Activated gamma-delta T cell treated with Interleukin-2 at 50 U/mL for 16 hours (primary cell): ENCODE measurements around the gene TCTA.

Experiments used
- DNase-seq: peaks from one replicate; pipeline ENCODE4 v3.0.0-alpha.2; 2020

Gene TCTA

DNA sequence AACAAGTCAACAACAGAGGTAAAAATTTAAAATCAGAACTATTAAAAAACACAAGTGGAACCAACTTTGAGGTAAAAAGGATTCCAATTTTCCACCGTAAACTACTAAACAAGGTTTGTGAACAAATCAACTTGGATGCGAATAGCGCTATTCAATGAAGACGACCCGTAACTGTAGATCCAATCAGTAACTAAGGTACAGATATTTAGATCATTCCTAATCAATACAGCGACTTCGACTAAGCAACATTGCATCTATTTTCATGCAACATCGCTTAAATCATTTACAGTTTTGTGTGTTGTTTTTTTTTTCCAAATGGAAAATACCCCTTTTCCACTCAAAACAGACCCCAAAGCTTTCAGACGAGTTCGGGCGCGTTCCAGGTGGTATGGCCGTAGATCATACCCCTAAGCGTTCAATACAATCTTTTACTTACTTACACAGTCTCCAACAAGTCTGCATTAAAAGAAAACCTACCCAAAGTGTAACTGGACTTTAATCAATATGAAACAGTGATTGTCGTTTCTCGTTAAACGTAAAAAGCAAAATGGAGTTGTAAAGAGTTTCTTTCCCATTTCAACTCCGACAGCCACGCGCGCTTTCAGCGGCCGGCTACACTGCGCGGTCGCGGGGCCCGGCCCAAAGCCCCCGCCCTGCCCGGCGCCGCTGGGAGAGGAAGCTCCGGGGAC, 1.2 kb upstream of the TCTA start:
- DNase-seq, result no peak

DNA sequence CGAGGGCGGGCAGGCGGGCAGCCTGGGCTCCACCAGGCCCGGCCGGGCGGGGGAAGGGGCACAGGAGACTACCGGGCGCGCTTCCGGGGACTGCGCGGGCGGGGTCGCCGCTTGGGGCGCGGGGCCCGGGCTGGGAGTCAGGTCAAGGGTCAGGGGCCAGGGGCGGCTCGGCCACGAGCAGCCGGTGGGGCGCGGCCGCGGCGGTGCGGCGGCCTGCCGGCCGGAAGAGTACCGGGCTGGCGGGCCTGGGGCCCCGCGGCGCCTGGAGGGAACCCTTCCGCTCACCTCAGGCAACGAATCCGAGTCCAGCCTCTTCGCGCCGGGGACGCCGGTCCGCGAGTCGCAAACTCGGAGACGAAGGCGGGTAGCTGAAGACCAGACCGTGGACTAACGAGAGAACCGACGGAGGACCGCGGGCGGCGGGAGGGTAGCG, 672 bp upstream of the TCTA start:
- peak; percentile 41 for DNase-seq

DNA sequence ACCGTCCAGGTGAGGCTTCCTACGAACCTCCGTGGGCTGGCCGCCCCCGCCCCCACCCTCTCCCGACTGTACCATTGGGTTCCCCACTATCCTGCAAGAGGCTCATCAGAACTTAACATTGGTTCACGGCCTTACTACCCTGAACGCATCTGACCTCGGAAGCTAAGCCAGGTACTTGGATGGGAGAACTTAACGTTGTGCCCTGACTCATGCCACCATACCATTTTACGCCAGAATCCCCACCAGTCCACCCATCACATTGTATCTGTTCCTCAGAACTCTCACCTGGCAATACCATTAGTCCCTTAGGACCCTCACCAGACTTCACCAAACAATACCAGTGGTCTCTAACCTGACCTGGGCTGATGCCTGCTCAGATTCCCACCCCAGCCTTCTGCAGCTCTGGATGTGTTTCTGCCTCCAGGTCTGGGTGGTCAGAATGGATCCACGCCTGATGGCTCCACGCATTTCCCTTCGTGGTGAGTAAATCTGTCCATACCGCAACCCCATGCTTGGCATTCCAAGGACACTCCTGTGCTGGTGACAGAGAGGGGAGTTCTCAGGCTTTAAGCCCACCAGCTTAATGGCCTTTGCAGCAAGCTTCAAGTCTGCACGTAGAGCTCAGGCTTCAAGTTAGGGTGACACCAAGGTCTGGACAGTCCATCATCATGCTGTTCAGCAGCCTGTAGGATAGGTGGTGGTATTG, 562 bp downstream of the TCTA start:
- DNase-seq, result no peak

DNA sequence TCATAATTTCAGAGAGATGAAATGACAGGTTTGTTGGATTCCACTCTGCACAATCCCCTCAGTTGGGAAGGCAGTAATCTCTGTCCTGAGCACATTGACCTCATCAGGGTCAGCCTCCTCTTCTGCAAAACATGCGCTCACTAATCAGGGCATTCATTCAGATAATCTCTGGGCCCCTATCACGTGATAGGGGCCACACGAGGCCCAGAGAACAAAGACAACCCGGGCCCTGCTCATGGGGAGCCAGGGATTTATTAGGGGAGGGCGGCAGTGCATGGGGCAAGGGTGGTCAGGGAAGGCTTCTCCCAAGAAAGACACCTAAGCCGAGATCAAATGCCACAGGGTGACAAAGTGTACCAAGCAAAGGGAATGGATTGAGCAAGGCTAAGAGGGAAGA, 1.1 kb downstream of the TCTA start:
- no peak for DNase-seq

DNA sequence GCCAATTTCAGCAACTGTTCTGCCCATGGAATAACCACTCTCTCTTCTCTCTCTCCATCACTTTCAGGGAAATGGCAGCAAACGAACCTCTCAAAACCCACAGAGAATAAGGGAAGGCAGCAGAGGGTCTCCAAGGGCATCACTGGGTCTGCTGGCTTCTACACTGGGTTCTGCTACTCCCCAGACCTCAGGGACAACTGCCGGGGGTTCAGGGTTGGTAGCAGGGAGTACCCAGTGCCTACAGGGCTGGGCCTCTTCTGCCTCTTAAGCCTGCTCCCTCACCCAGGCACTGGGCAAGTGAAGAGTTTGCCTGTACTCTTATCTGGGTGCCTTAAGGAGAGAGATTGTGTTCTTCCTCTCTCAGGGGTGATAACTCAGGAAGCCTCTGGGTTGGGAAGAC, 2.5 kb downstream of the TCTA start:
- no peak for DNase-seq

DNA sequence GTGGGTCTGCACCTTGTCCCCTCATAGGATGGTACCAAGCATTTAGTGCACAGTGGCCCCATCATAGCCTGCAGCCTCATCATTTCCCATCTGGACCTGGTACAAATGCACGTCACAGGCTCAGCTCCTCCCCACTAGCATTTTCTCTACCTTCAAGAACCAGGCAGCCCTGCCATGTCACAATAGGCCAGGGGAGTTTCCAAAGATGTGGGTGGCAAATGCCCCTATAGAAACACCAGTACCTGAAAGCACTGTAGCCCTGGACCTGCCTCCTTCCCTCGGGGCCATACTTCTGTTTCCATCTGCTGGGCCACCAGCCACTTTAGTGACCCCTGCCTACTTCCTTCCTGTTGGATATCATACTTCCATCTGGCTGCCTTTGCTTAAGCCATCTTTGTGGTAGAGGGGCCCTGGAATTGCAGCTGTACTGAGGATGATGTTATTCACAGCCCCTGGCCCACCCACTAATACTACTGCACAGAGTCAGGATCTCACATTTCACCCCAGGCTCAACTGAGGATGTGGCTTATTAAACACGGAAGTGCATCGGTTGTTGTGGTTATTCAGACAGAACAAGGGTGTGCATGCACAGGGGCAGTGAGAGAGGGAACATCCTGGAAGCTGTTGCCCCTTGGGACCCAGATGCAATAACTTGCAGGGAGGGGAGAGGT, 3.8 kb downstream of the TCTA start:
- DNase-seq, result peak; percentile 45

DNA sequence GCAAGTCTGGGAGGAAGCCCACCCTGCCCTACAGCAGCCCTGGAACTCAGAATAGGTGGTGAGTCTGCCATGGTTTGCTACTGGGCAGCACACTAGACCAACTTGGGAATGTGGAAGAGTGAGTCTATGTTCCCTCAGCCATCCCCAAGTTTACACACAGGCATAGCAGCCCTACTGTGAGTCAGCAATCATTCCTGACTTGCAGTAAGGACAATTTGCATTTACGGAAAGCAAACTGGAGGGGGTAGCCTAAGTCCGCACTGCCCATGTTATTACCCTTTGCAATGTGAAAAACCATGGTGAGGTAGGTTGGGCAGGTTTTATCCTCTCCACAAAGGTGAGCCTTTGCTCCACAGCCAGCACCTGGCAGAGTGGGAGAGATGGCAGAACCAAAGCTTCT, 4.6 kb downstream of the TCTA start:
- DNase-seq, result no peak

DNA sequence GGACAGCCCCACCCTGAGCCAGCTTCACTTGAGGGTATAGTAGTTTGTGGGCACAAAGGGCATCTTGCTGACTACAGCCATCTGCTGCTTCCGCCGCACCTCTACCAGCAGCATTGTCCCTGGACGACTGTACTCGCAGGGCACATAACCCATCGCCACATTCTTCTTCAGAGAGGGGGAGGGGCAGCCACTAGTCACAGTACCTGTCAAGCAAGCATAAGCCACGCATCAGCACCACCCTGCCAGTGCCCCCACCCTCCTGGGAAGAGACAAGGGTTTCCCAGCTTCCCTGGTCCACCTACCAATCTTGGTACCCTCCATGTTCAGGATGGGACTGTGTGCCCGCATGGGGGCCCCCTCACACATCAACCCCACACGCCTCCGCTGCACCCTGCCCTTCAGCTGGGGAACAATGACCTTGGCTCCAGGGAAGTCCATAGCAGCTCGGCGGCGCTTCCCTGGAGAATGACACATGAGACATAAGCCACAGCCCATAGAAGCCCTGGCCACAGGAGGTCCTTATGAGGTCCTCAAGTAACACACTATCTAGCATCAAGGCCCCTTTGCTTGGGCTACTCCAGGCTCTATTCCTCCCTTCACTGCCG, 5.4 kb downstream of the TCTA start:
- no peak for DNase-seq

DNA sequence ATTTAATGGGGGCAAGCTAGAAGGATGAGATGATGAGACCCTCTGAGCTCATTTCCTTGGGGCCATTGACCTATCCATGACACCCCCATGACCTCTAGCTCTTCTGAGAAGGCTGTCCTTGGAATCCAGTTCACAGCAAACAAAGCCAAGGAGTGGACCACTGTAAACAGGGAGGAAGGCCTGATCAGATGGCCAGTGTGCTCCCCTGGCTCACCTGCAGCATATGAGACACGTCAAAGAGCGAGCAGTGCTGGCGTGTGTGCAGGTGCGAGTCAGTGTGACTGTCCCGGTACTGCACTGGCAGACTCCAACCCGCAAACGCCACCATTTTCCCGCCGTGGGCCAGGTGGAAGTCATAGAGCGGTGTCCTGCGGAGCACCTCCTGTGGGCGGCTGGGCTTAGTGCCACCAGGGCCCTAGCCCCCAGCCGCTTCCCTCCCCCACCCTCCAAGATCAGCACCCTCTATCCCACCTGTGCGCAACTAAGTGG, 9.7 kb downstream of the TCTA start:
- DNase-seq, result no peak

DNA sequence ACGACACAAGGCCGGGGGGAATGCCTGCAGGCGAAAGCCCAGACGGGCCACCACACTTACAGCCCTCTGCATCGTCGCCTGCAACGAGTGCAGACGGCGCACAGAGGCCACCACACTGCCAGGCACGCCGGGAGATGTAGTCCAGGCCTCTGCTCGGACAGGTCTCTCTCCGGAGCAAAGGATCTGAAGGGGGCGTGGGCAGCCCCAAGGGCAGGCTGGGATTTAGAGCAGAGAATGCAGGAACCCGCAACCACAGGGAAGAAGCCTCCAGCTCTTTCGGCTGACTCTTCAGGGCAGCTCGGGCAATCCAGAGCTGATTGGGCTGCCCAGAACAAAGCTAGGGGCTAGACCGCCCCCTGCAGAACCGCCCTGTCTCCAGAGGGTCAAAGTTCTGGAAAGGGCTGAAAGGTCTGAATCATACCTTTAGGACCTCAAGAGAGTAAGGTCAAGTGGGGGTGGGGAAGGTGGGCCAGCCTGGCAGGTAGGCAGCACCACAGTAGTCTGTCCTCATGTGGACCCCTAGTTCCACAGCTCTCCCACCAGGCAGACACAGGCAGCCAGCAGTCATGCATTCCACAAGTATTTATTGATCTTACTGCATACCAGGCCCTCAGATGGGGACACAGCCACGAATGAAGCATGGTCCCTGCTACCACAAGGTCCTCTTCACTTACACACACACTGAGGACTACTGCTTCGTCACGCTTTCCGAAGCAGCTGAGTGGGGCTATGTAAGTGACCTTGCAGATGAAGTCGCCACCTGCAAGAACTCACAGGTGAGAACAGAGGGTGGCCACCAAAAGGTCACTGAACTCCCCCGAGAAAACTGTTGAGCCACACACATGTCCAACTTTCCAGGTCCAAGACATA, 10.4 kb downstream of the TCTA start, which contains the start of gene AMT:
AMT (minus strand) TSS at position 95 of the 870 bp plus-strand sequence; CDS start at position 72, 23 bp downstream.
- no peak for DNase-seq

DNA sequence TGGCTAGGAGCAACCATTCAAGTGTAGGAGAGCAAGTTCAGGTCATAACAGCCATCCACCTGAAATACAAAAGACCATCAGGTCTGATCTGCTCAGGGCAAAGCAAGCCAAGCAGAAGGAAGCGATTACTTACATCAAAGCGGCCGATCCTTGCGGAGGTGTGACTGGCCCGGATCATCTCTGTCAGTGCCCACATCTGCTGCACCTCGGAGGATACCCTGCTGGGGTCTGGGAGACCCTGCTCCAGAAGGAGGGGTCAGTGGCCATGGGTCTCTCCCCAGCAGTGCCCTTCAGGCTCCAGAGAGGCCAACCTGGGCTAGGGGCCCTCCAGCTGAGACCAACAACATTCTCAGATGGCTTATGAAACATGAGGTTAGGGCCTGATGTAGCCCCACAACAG, 12.6 kb downstream of the TCTA start:
- no peak for DNase-seq

DNA sequence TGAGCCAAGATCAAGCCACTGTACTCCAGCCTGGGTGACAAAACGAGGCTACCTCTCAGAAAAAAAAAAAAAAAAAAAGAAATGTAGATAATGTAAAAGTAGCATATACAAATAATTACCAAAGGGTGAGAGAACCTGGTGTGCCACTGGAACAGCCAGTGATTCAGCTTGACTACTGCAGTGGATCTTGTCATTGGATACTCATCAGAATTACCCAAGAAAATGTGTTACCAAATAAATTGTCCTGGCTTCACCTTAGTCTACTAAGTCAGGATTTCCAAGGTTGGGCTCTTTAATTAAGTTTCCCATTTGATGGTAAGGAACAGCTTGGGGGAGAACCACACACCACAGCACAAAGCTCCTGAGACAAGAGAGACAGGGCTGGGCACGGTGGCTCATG, 15.4 kb downstream of the TCTA start:
- no peak for DNase-seq

DNA sequence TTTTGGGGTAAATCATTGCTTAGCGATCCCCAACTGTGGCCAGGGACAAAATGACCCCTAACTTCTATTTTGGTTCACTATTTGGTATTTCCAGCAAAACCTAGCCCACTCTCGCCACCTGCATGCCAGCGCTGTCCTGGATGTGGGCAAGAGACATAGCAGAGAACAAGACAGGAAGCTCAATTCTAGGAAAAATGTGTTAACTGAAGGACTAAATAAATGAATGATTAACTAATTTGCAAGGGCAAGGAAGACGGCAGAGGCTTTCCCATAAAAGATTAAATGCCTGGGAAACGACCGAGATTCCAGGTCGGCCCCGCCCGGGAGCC, 16.5 kb downstream of the TCTA start:
- no peak for DNase-seq

DNA sequence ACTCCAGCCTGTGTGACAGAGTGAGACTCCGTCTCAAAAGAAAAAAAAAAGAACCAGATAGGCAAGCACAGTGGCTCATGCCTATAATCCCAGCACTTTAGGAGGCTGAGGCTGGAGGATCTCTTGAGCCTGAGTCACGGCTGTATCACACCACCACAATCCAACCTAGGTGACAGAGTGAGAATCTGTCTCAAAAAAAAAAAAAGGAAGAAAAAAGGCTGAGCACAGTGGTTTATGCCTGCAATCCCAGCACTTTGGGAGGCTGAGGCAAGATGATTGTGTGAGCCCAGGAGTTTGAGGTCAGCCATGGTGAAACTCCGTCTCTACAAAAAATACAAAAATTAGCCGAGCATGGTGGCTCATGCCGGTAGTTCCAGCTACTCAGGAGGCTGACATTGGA, 22.5 kb downstream of the TCTA start:
- no peak for DNase-seq

DNA sequence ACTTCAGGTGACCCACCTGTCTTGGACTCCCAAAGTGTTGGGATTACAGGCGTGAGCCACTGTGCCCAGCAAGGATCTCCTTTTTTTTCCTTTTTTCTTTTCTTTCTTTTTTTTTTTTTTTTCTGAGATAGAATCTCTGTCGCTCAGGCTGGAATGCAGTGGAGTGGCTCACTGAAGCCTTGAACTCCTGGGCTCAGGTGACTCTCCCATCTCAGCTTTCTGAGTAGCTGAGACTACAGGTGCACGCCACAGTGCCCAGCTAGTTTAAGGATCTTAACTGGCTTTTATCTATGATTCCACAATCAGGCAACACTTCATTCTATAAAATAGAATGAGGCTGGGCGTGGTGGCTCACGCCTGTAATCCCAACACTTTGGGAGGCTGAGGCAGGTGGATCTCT, 33.2 kb downstream of the TCTA start:
- DNase-seq, result no peak

DNA sequence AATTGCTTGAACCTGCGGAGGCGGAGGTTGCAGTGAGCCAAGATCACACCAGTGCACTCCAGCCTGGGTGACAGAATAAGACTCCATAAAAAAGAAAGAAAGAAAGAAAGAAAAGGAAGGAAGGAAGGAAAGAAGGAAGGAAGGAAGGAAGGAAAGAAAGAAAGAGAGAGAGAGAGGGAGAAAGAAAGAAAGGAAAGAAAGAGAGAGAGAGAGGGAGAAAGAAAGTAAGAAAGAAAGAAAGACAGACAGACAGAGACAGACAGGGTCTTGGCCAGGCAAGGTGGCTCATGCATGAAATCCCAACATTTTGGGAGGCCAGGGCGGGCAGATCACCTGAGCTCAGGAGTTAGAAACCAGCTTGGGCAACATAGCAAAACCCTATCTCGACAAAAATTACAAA, 41.4 kb downstream of the TCTA start:
- DNase-seq, result no peak

DNA sequence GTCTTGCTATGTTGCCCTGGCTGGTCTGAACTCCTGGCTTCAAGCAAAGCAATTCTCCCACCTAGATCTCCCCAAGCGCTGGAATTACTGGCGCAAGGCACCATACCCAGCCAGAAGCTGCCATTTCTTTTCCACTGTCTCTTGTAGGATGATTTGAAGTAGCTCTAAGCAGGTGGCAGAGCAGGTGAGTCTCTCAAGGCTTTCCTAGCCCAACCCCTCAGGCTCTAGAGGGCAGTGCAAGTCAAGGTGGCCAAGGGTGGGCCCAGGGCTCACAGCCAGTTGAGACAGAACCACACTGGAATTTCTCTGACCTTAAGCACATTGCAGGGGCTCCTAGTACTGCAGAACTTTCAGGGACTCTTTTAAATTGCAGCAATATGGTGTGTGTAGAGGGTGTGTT, 42.2 kb downstream of the TCTA start:
- DNase-seq, result no peak

DNA sequence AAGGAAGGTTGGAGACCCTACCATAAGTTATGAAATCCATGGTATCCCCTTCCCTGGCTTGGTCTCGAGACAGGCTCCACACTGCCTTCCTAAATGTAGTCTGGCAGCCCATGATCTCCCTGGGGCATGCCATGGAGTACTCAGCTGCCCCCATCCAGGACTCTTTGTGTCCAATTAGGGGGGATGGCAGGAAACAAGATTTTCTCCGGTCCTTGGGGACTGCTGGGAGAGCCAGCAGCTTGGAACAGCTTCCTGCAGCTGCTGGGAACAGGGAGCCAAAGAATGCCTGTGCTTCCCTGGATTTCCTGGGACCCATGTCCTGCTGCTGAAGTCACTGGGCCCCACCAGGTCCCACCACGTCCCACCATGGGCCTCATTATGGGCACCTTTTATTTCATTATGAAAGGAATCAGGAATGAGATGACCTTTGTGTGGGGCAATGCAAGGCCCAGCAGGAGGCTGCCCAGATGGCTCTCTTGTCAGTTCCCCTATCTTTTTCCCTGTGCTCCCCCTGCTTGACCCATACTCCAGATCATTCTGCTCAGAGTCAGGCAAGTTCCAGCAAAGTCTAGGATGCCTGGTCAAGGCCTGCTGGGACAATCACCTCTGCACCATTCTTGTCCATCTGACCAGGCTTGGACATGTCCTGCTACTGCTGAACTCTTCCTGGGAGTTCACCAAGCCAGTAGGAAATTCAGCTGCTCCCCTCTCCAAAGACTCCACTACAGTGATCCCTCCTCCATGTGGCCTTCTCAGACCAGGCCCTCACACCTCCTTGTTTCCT, 42.9 kb downstream of the TCTA start:
- DNase-seq, result no peak

DNA sequence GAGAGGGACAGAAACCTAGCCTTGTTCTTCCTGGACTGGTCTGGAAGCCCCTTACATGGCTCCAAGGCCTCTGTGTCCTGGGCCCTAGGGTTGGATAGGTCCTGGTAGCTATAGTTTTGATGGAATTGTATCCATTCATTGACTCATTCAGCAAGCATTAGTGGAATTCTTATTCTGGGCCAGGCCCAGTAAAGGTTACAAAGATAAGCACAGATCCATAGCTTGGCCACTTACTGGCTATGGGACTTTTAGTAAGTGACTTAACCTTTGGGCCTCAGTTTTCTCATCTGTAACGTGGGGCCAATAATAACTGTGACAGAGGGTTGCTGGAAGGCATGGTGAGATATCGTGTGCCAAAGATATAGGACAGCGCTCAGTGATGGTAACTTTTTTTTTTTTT, 44.2 kb downstream of the TCTA start:
- DNase-seq, result no peak

DNA sequence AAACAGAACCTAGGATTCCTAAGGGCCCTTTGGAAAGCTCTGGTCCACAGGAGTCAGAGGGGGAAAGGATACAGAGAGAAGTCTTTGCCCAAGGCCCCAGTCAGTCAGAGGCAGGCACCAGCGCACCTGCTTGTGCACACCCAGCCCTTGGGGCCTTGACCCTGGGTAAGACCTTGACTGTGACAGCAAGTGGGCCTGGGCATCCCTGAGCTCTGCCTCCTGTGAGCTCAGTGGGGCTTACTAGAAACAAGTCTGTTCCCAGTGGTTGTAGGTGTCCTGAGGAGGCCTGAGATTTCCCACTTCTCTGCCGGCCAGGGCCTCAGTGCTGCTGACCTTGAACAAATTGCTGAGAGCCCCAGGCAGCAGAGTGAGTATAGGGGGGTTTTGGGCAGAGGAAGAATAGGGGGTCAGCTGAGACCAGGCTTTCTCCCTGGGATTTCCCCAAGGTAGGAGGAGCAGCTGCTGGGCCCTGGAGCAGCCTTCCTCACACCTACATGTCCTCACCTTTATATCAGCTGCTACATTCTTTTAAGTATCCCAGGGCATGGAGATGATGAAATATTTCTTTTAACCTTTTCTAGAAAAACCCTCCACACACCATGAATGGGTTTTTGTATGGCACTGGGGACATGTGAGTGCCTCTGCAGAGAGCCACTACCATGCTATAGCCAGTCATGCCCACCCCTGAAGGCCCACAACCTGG, 48.1 kb downstream of the TCTA start:
- DNase-seq, result no peak

DNA sequence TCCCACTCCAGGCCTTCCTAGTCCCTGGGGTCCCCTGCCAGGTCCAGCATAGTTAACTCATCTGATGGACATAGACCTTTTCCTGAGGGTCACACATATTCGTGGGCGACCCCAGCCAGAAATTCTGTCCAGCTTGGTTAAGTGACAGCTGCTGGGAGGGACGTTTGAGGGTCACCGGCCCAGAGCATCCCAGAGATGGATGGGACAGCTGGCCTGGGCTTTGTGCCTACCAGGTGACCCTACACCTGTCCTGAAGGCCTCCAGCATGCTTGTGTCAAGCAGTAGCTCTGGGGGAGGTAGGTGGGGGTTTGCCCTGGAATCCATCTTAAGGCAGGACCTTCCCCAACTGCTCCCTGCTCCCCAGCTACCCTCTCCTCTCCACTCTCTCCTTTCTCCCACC, 48.7 kb downstream of the TCTA start:
- no peak for DNase-seq
